GM10248 (cell line): ENCODE results near the gene TNFRSF19.

Experiments
- CTCF ChIA-PET: fragments of 300-600 bp; sonication (Branson Sonifier 250); formaldehyde crosslinking; extraction: SDS; loops from one replicate; lab custom pipeline; 2021; ENCODE audit warnings: antibody characterized with exemption; lab: Yijun Ruan, JAX
- POLR2A ChIA-PET: fragments of 350-650 bp; sonication (Branson Sonifier 250); formaldehyde crosslinking; extraction: SDS; loops from one replicate; lab custom pipeline; 2020; ENCODE audit warnings: antibody characterized with exemption; lab: Yijun Ruan, JAX
- DNase-seq: peaks from one replicate; pipeline ENCODE4 v3.0.0; 2012; ENCODE audit errors: extremely low spot score
- TF ChIP-seq, protein P1 (sequence below): IDR thresholded peaks from 2 replicates; pipeline ENCODE4 v1.5.1; 2012; ENCODE audit warnings: mild to moderate bottlenecking, low read depth; ENCODE audit errors: extremely low read depth, missing control alignments, control extremely low read depth

TNFRSF19 gene

DNA sequence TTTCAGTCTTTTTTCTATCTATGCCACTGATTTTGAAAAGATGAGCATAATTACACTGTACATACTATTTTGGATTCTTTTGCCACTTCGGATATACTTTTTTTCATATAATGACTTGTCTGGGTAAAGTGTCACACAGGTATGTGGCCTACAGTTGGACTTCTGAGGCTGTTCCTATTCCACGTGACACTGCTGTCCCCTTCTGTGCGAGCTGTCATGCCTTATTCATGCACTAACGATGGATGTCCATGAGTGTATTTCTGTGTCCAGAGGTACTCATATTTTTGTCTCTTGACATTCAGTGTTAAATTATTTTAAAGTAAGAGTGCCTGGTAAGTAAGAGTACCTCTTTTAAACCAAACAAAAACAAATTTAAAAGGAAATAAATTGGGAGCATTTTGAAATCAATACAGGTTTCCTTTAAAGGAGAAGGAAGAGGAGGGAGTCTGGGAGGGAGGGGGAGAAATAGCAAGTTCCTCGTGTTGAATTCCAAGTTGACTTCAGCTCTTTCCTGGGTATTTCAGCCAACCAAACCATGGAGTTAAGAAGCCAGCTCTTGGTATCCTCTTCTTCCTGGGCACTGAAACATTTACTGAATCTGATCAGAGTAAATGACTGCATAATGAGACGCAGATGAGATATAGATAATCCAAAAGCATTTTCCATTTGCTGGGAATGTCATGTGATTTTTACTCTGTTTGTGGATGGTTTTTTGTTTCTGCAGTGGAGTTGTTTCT, 61.3 kb downstream of the TNFRSF19 start:
- DNase-seq: no peak
- TF ChIP-seq, protein P1, sequence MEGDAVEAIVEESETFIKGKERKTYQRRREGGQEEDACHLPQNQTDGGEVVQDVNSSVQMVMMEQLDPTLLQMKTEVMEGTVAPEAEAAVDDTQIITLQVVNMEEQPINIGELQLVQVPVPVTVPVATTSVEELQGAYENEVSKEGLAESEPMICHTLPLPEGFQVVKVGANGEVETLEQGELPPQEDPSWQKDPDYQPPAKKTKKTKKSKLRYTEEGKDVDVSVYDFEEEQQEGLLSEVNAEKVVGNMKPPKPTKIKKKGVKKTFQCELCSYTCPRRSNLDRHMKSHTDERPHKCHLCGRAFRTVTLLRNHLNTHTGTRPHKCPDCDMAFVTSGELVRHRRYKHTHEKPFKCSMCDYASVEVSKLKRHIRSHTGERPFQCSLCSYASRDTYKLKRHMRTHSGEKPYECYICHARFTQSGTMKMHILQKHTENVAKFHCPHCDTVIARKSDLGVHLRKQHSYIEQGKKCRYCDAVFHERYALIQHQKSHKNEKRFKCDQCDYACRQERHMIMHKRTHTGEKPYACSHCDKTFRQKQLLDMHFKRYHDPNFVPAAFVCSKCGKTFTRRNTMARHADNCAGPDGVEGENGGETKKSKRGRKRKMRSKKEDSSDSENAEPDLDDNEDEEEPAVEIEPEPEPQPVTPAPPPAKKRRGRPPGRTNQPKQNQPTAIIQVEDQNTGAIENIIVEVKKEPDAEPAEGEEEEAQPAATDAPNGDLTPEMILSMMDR: no peak
- ChIA-PET POLR2A (no interaction called here), CTCF (interaction anchor here (1.3 to 3.2 kb wide), 3 partner anchors 16 to 24 kb away, joined by 3 to 11 read pairs (median 5); no protein-coding TSS in a partner anchor)

DNA sequence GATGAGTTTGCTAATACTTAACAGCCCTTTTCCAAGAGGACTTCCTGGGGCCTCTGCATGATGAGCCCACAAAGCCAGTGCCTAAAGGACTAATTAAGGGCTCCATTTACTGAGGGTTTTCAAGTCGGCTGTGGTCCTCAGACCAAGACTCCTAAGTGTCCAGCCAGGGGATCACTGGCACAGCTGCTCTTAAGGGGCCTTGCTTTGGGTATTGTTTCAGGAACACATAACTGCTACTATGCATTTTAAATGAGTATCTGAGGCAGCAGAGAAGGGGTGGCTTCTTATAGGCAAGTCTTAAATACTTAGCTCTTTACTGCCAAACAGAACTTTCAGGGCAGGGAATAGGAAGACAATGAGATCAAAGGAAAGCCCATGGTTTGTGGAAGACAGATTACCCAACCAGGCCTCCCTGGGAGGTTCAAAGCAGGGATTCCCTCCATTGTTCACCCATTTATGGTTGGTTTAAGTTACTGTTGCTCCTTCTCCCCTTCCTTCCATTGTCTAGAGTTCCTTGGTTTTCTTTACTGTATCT, 61.9 kb downstream of the TNFRSF19 start:
- DNase-seq: no peak
- ChIA-PET POLR2A (no interaction called here), CTCF (interaction anchor here (1.1 to 3.2 kb wide), 4 partner anchors 10 to 165 kb away, joined by 3 to 11 read pairs (median 6); no protein-coding TSS in a partner anchor)
- TF ChIP-seq, protein P1: no peak

DNA sequence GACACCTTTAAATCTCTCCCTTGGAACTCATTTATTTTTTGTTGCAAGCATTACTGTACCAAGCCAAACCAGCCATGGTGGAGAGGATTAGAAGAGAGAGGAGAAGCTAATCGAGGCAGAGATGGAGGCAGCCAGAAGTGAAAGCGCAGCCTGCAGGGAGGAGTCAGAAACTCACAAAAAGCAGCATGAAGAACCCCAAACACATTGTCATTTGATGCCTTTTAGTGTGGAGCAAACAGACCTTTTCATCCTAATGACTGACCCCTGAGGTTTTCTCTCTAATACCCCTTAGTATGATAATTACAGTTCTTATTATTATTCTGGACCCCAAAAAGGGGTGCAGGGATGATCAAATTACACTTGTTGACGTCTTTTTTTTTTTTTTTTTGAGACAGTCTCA, 62.5 kb downstream of the TNFRSF19 start:
- TF ChIP-seq, protein P1: no peak
- DNase-seq: no peak
- POLR2A ChIA-PET: no interaction called here
- CTCF ChIA-PET: interaction anchor here (1.1 to 3.2 kb wide), 4 partner anchors 11 to 165 kb away, joined by 3 to 11 read pairs (median 6); no protein-coding TSS in a partner anchor

DNA sequence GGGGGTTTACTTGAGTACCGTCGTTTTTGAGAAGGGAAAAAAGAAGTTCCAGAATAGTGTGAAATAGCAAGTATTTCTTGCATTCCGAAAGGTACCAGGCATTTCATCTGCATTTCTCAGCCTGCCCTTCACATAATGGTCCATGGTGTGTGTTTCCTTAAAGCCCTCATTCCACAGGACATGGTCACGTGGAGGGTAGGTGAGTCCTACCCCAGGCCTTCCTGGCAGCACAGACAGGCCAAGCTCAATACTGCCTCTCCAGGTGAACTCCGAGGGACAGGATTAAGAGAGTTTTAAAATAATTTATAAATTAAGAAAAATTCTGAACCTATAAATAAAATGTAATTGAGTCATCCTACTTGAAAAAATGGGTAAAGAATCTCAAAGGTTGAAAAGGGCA, 64.7 kb downstream of the TNFRSF19 start:
- ChIA-PET POLR2A (no interaction called here), CTCF (interaction anchor here (1.4 to 3.2 kb wide), 4 partner anchors 10 to 27 kb away, joined by 4 to 11 read pairs (median 5); no protein-coding TSS in a partner anchor)
- DNase-seq: no peak
- TF ChIP-seq, protein P1: no peak

DNA sequence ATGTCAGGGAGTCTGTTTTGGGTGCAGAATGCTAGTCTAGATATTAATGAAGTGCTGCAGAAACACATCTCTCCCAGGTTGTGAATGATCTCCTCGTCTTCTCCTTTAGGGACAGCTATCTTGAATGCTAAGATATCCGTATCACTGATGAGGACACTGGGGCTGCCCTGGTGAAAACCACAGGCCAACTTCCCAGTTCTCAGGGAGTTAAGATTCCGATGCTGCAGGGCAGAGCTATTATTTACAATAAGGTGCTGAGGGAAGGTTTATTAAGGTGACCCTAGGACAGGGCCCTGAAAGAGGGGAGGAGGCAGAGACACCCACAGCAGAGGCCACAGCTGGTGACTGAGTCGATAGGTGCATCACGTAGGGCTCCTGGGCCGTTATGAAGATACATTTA, 66.1 kb downstream of the TNFRSF19 start:
- ChIA-PET CTCF (interaction anchor here (0.6 to 1.4 kb wide), 3 partner anchors 13 to 45 kb away, joined by 3 read pairs; no protein-coding TSS in a partner anchor), POLR2A (no interaction called here)
- TF ChIP-seq, protein P1: no peak
- no peak for DNase-seq

DNA sequence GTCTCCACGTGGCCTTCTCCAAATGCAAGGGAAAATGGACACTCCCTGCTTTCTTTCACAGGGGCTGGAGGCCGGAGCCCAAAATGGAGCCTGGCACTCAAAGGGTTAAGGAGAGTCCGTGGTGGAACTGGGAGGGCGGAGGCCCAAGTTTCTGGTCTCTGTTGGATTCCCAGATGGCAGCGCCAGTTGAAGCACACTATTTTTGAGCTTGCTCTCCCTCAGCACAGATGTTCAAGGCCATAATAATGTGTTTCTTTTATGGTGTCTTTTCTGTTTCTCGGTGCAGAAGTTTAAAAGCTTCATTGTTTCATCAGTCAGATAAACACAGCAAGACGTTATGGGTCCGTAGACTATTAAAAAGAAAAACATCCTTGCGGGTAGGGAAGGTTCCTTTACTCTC, 67.6 kb downstream of the TNFRSF19 start:
- TF ChIP-seq, protein P1: no peak
- POLR2A ChIA-PET: no interaction called here
- CTCF ChIA-PET: interaction anchor here (1.4 kb wide), 1 partner anchor 46 kb away, joined by 3 read pairs; no protein-coding TSS in a partner anchor
- DNase-seq: no peak
